Glutamatergic neuron (in vitro differentiated cells): ENCODE measurements around the gene CPEB4. TPM values are rescaled to one million over a fixed set of nuclear protein-coding genes. Genes with fewer than 3 reads are reported as not detected.

Experiments used
- DNase-seq: peaks from one replicate; pipeline ENCODE4 v3.0.0; 2022
- H3K27ac Mint-ChIP-seq: one replicate; pipeline ENCODE4 v1.8.0; 2020; ENCODE audit warnings: mild to moderate bottlenecking, mixed read lengths, inconsistent platforms; ENCODE audit not compliant: unreplicated experiment
- H3K27me3 Mint-ChIP-seq: one replicate; pipeline ENCODE4 v1.8.0; 2020; ENCODE audit warnings: mild to moderate bottlenecking, moderate library complexity, mixed read lengths, inconsistent platforms; ENCODE audit not compliant: unreplicated experiment
- H3K36me3 Mint-ChIP-seq: one replicate; pipeline ENCODE4 v1.8.0; 2020; ENCODE audit warnings: mild to moderate bottlenecking, mixed read lengths, inconsistent platforms; ENCODE audit not compliant: unreplicated experiment
- H3K4me1 Mint-ChIP-seq: one replicate; pipeline ENCODE4 v1.8.0; 2020; ENCODE audit warnings: mild to moderate bottlenecking, low read depth, mixed read lengths, inconsistent platforms; ENCODE audit not compliant: unreplicated experiment
- H3K4me3 Mint-ChIP-seq: one replicate; pipeline ENCODE4 v1.8.0; 2020; ENCODE audit warnings: mild to moderate bottlenecking, mixed read lengths, inconsistent platforms; ENCODE audit not compliant: unreplicated experiment
- H3K9me3 Mint-ChIP-seq: one replicate; pipeline ENCODE4 v1.8.0; 2020; ENCODE audit warnings: mild to moderate bottlenecking, moderate library complexity, mixed read lengths, inconsistent platforms; ENCODE audit not compliant: unreplicated experiment
- CTCF ChIP-seq: fragments of 200-600 bp; sonication (generic); IDR thresholded peaks from one replicate; pipeline ENCODE4 v1.5.0; 2021; ENCODE audit not compliant: partially characterized antibody, unreplicated experiment
- total RNA-seq: library from RNA; stranded (reverse); fragmentation: NEBNext Ultra II Directional; extraction: Animal tissue kit (Norgen Biotek cat#: 25700); gene quantifications from one replicate; pipeline ENCODE4 v1.2.1, GENCODE V29; 2021; ENCODE audit not compliant: unreplicated experiment

CPEB4 gene
- total RNA-seq, 1 donor from 2014 or later: 104 TPM

GRCh38 chr5:173972607-173972924 is 84.4 kb downstream of the CPEB4 start:
- Mint-ChIP-seq H3K4me1 (peaks cover 45% of the 10 kb centered on the region), H3K27ac (peak overlapping the region; percentile 97), H3K27me3 (peaks cover 5% of the 10 kb centered on the region), H3K9me3 (peaks cover 14% of the 10 kb centered on the region), H3K36me3 (no peaks in the 10 kb centered on the region), H3K4me3 (peak overlapping the region; percentile 88)
- no peak for DNase-seq
- no peak for TF ChIP-seq CTCF

GRCh38 chr5:173972925-173973615 is 84.9 kb downstream of the CPEB4 start:
- DNase-seq: peak; percentile 86
- Mint-ChIP-seq H3K4me3 (peak overlapping the region; percentile 88), H3K9me3 (peaks cover 17% of the 10 kb centered on the region), H3K27me3 (peaks cover 5% of the 10 kb centered on the region), H3K4me1 (peaks cover 42% of the 10 kb centered on the region), H3K36me3 (no peaks in the 10 kb centered on the region), H3K27ac (peak overlapping the region; percentile 97)
- TF ChIP-seq CTCF: peak; percentile 90

GRCh38 chr5:173973616-173973969 is 85.4 kb downstream of the CPEB4 start:
- peak overlapping the region; percentile 88 for H3K4me3 Mint-ChIP-seq
- H3K9me3 Mint-ChIP-seq: peaks cover 14% of the 10 kb centered on the region
- no peak for TF ChIP-seq CTCF
- no peaks in the 10 kb centered on the region for H3K36me3 Mint-ChIP-seq
- no peak overlapping the region for H3K27ac Mint-ChIP-seq
- H3K4me1 Mint-ChIP-seq: peaks cover 37% of the 10 kb centered on the region
- H3K27me3 Mint-ChIP-seq: peaks cover 5% of the 10 kb centered on the region
- no peak for DNase-seq

GRCh38 chr5:173974688-173975239 is 86.6 kb downstream of the CPEB4 start:
- Mint-ChIP-seq H3K36me3 (no peaks in the 10 kb centered on the region), H3K4me3 (no peak overlapping the region), H3K27me3 (peaks cover 5% of the 10 kb centered on the region), H3K27ac (no peak overlapping the region), H3K4me1 (peaks cover 27% of the 10 kb centered on the region), H3K9me3 (peaks cover 14% of the 10 kb centered on the region)
- TF ChIP-seq CTCF: no peak
- DNase-seq: no peak

- no peaks in the 10 kb centered on the region for H3K27me3 Mint-ChIP-seq
- DNase-seq: no peak
- H3K4me1 Mint-ChIP-seq: no peaks in the 10 kb centered on the region
- TF ChIP-seq CTCF: no peak
- H3K27ac Mint-ChIP-seq: no peak overlapping the region
- no peak overlapping the region for H3K4me3 Mint-ChIP-seq
- peaks cover 4% of the 10 kb centered on the region for H3K9me3 Mint-ChIP-seq
- no peaks in the 10 kb centered on the region for H3K36me3 Mint-ChIP-seq
Measured at GRCh38 chr5:173981185-173981761, 93.1 kb downstream of the CPEB4 start.
